Esophagus squamous epithelium (tissue), 5 donors: ENCODE measurements around the gene RBM3. TPM values are rescaled to one million over a fixed set of nuclear protein-coding genes. Genes with fewer than 3 reads are reported as not detected.
"Not testable (repeated sequence)": the region's sequence is repeated elsewhere in the genome, so short reads cannot be mapped to it uniquely, and the experiment has no call there.

ENCODE experiments used
- DNase-seq: peaks from one replicate; lab custom pipeline; 2025; lab: John Stamatoyannopoulos, UW
- H3K27ac ChIP-seq, 4 donors: fragments of 200-600 bp; sonication (generic); one replicate each; pipeline ENCODE4 v1.5.1; 2016 to 2019; ENCODE audit warnings: mild to moderate bottlenecking in 1 of 4
- H3K27me3 ChIP-seq, 4 donors: fragments of 200-600 bp; sonication (generic); 1 replicate in 3 of 4; 2 replicates in 1 of 4; pipeline versions ENCODE4 v1.5.1 to v1.6.0; 2017 to 2021; ENCODE audit warnings: antibody characterized with exemption in 1 of 4
- H3K36me3 ChIP-seq, 3 donors: fragments of 200-600 bp; sonication (generic); one replicate each; pipeline ENCODE4 v1.5.1; 2016 to 2019
- H3K4me1 ChIP-seq, 3 donors: fragments of 200-600 bp; sonication (generic); one replicate each; pipeline ENCODE4 v1.5.1; 2017 to 2019
- H3K4me3 ChIP-seq, 4 donors: fragments of 200-600 bp; sonication (generic); 1 replicate in 3 of 4; 2 replicates in 1 of 4; pipeline ENCODE4 v1.5.1; 2016 to 2019; ENCODE audit warnings: mild to moderate bottlenecking in 2 of 4, moderate library complexity in 1 of 4
- H3K9me3 ChIP-seq, 3 donors: fragments of 200-600 bp; sonication (generic); one replicate each; pipeline ENCODE4 v1.5.1; 2016 to 2019
- POLR2A ChIP-seq, 4 donors: fragments of 450-650 bp; IDR thresholded peaks; one replicate each; pipeline ENCODE4 v1.6.1; 2017; ENCODE audit warnings: antibody characterized with exemption in 4 of 4, mild to moderate bottlenecking in 4 of 4, moderate library complexity in 3 of 4
- WGBS, 2 donors: methylation state at CpG; one replicate each; pipeline ENCODE4 v1.1.5; 2018; 5-methylcytosine and 5-hydroxymethylcytosine counted together
- intact Hi-C: fragments of 100-400 bp; cut with DNase I; formaldehyde crosslinking; loops from one replicate; pipeline ENCODE4 v1.15.0; 2022
- total RNA-seq, 4 donors: library from RNA; depleted of rRNA; stranded (reverse); fragments of >200 nt; gene quantifications; one replicate each; pipeline ENCODE4 v1.1.0, GENCODE V29; 2016
- TF ChIP-seq, protein P1 (sequence below), 6 experiments: fragments of 450-650 bp in 4 of 6; fragments of 200-600 bp in 2 of 6; sonication (generic) in 2 of 6; IDR thresholded peaks; one replicate each; pipeline ENCODE4 v1.5.1; 2016 to 2019; ENCODE audit warnings: antibody characterized with exemption in 6 of 6, mild to moderate bottlenecking in 4 of 6, moderate library complexity in 4 of 6
- donor health status: DM: yes; HTN: yes; CAD: no.

Gene RBM3
- total RNA-seq, 4 donors from 2014 or later = 110 to 220 (median 214) TPM

GRCh38 chrX:48541140-48541814 lies 33.0 kb upstream of the RBM3 start:
- no peak for DNase-seq
- Histone ChIP-seq H3K27ac (no peak overlapping the region), H3K36me3 (peaks cover 0 to 43% (median 5%) of the 10 kb centered on the region in 3 donors), H3K9me3 (no peaks in the 10 kb centered on the region), H3K4me3 (no peak overlapping the region), H3K27me3 (no peaks in the 10 kb centered on the region), H3K4me1 (peaks cover 0 to 18% (median 6%) of the 10 kb centered on the region in 3 donors)
- intact Hi-C loops = no loop called here
- TF ChIP-seq, protein P1, sequence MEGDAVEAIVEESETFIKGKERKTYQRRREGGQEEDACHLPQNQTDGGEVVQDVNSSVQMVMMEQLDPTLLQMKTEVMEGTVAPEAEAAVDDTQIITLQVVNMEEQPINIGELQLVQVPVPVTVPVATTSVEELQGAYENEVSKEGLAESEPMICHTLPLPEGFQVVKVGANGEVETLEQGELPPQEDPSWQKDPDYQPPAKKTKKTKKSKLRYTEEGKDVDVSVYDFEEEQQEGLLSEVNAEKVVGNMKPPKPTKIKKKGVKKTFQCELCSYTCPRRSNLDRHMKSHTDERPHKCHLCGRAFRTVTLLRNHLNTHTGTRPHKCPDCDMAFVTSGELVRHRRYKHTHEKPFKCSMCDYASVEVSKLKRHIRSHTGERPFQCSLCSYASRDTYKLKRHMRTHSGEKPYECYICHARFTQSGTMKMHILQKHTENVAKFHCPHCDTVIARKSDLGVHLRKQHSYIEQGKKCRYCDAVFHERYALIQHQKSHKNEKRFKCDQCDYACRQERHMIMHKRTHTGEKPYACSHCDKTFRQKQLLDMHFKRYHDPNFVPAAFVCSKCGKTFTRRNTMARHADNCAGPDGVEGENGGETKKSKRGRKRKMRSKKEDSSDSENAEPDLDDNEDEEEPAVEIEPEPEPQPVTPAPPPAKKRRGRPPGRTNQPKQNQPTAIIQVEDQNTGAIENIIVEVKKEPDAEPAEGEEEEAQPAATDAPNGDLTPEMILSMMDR (IDR thresholded peaks at IDR 0.05) = no peak
- no peak for TF ChIP-seq POLR2A (IDR thresholded peaks at IDR 0.05)
- WGBS, 2 donors = 74 to 75% methylated on average over 9 of the region's 10 CpGs

GRCh38 chrX:48548871-48549270 lies 25.4 kb upstream of the RBM3 start:
- no peaks in the 10 kb centered on the region for H3K27me3 ChIP-seq
- no peak for DNase-seq
- TF ChIP-seq, protein P1 (IDR thresholded peaks at IDR 0.05) = no peak
- TF ChIP-seq POLR2A (IDR thresholded peaks at IDR 0.05) = no peak
- no peaks in the 10 kb centered on the region for H3K4me1 ChIP-seq
- no peak overlapping the region for H3K27ac ChIP-seq
- no peak overlapping the region for H3K4me3 ChIP-seq
- H3K9me3 ChIP-seq = no peaks in the 10 kb centered on the region
- H3K36me3 ChIP-seq = peaks cover 0 to 77% (median 5%) of the 10 kb centered on the region in 3 donors
- intact Hi-C loops = no loop called here
- 76 to 91% methylated on average over 2 to 3 of the region's 3 CpGs for WGBS, 2 donors

DNA sequence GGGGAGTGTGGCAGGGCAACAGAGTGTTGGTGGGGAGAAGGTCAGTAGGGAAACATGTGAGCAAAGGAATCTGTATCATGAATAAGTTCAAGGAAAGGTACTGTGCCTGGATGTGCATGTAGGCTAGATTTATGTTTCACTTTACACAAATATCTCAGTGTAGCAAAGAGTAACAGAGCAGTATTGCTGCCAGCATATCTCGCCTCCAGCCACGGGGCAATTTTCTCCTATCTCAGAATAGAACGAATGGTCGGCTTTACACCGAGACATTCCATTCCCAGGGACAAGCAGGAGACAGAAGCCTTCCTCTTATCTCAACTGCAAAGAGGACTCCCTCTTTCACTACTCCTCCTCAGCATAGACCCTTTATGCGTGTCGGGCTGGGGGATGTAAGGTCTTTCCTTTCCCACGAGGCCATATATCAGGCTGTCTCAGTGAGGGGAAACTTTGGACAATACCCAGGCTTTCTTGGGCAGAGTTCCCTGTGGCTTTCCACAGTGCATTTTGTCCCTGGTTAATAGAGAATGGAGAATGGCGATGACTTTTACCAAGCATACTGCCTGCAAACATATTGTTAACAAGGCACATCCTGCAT lies 18.5 kb upstream of the RBM3 start:
- H3K27ac ChIP-seq, H3K4me3 ChIP-seq, H3K27me3 ChIP-seq, intact Hi-C loops, DNase-seq, H3K9me3 ChIP-seq, H3K4me1 ChIP-seq: not testable (repeated sequence)
- peaks cover 5 to 78% (median 13%) of the 10 kb centered on the region in 3 donors for H3K36me3 ChIP-seq
- 79 to 94% methylated on average over 5 to 6 of the region's 9 CpGs for WGBS, 2 donors

GRCh38 chrX:48558271-48558670 lies 16.0 kb upstream of the RBM3 start:
- Histone ChIP-seq H3K4me3 (no peak overlapping the region), H3K36me3 (peaks cover 5 to 73% (median 13%) of the 10 kb centered on the region in 3 donors), H3K27ac (peak overlapping the region in 2 of 4 donors; percentile 33 to 34), H3K4me1 (peaks cover 0 to 9% (median 0%) of the 10 kb centered on the region in 3 donors), H3K9me3 (no peaks in the 10 kb centered on the region), H3K27me3 (no peaks in the 10 kb centered on the region)
- no peak for DNase-seq
- TF ChIP-seq, protein P1 (IDR thresholded peaks at IDR 0.05) = peak in 1 of 6 experiments; percentile 18
- no peak for TF ChIP-seq POLR2A (IDR thresholded peaks at IDR 0.05)
- intact Hi-C loops = no loop called here
- WGBS, 2 donors = 35 to 69% methylated on average over 3 to 4 of the region's 4 CpGs

DNA sequence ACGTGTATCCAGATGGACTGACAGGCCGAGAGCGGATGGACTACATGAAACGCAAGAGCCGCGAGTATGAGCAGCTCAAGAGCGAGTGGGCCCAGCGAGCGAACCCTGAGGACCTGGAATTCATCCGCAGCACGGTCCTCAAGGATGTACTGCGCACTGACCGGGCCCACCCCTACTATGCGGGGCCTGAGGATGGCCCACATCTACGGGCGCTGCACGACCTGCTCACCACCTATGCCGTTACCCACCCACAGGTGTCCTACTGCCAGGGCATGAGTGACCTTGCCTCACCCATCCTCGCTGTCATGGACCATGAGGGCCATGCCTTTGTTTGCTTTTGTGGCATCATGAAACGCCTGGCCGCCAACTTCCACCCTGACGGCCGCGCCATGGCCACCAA lies 14.6 kb upstream of the RBM3 start:
- intact Hi-C loops = no loop called here
- peaks cover 5 to 84% (median 13%) of the 10 kb centered on the region in 3 donors for H3K36me3 ChIP-seq
- peaks cover 0 to 9% (median 0%) of the 10 kb centered on the region in 3 donors for H3K4me1 ChIP-seq
- TF ChIP-seq, protein P1 (IDR thresholded peaks at IDR 0.05) = no peak
- TF ChIP-seq POLR2A (IDR thresholded peaks at IDR 0.05) = no peak
- H3K9me3 ChIP-seq = no peaks in the 10 kb centered on the region
- 91 to 97% methylated on average over 6 to 7 of the region's 24 CpGs for WGBS, 2 donors
- DNase-seq = no peak
- H3K27me3 ChIP-seq = no peaks in the 10 kb centered on the region
- H3K4me3 ChIP-seq = no peak overlapping the region
- no peak overlapping the region for H3K27ac ChIP-seq
